Measurements from ENCODE around the gene CCDC93. TPM values are rescaled to one million over a fixed set of nuclear protein-coding genes. Genes with fewer than 3 reads are reported as not detected.

CCDC93 gene
- polyA plus RNA-seq, 1 donor (not counting 4 experiments of a cell fraction or from before 2014, with no cell fraction given), result 21.3 TPM

GRCh38 chr2:118062048-118062447 lies 48.2 kb upstream of the CCDC93 start:
- DNase-seq (ENCODE audit: low read depth, low spot score) (no peak), FAIRE-seq (no peak)
- Histone ChIP-seq H3K4me2 (ENCODE audit: control insufficient read depth, extremely low read depth, insufficient read depth, low read depth, low read length) (no peak overlapping the region), H4K20me1 (ENCODE audit: control insufficient read depth, extremely low read depth, insufficient read depth, low read length) (no peaks in the 10 kb centered on the region), H3K4me3 (ENCODE audit: control insufficient read depth in 2 of 3, extremely low read depth in 1 of 3, insufficient read depth in 2 of 3, low read depth in 1 of 3, low read length in 3 of 3) (no peak overlapping the region), H3K9ac (ENCODE audit: control insufficient read depth, extremely low read depth, insufficient read depth, low read length) (no peak overlapping the region), H3K79me2 (ENCODE audit: control insufficient read depth, insufficient read depth, low read length) (no peaks in the 10 kb centered on the region), H3K27ac (ENCODE audit: control insufficient read depth, insufficient read depth, low read length) (no peak overlapping the region), H3K27me3 (ENCODE audit: control insufficient read depth, extremely low read depth, insufficient read depth, low read length) (no peaks in the 10 kb centered on the region), H3K9me3 (ENCODE audit: control insufficient read depth, low read depth, low read length) (no peaks in the 10 kb centered on the region), H3K9me1 (ENCODE audit: control insufficient read depth, extremely low read depth, insufficient read depth, low read length) (no peaks in the 10 kb centered on the region), H3K36me3 (ENCODE audit: control insufficient read depth in 2 of 2, extremely low read depth in 1 of 2, insufficient read depth in 2 of 2, low read length in 2 of 2) (no peaks in the 10 kb centered on the region), H3K4me1 (ENCODE audit: control insufficient read depth, extremely low read depth, insufficient read depth, low read length) (no peaks in the 10 kb centered on the region), H2AFZ (ENCODE audit: control insufficient read depth, low read length) (no peak overlapping the region)
- dilution Hi-C loops (cut with MboI; ENCODE audit: extremely low pct_ligation_motif_present, low sequenced_read_pairs), result no loop called here
- no peak for TF ChIP-seq EZH2 (IDR thresholded peaks at IDR 0.05; ENCODE audit: low read length)
- TF ChIP-seq, protein P1, sequence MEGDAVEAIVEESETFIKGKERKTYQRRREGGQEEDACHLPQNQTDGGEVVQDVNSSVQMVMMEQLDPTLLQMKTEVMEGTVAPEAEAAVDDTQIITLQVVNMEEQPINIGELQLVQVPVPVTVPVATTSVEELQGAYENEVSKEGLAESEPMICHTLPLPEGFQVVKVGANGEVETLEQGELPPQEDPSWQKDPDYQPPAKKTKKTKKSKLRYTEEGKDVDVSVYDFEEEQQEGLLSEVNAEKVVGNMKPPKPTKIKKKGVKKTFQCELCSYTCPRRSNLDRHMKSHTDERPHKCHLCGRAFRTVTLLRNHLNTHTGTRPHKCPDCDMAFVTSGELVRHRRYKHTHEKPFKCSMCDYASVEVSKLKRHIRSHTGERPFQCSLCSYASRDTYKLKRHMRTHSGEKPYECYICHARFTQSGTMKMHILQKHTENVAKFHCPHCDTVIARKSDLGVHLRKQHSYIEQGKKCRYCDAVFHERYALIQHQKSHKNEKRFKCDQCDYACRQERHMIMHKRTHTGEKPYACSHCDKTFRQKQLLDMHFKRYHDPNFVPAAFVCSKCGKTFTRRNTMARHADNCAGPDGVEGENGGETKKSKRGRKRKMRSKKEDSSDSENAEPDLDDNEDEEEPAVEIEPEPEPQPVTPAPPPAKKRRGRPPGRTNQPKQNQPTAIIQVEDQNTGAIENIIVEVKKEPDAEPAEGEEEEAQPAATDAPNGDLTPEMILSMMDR (optimal IDR thresholded peaks at IDR 0.05 in 1 of 3, IDR thresholded peaks at IDR 0.05 in 1 of 3, conservative IDR thresholded peaks at IDR 0.05 in 1 of 3; ENCODE audit: extremely low read depth in 1 of 3, insufficient read depth in 2 of 3, low read length in 3 of 3), result no peak

DNA sequence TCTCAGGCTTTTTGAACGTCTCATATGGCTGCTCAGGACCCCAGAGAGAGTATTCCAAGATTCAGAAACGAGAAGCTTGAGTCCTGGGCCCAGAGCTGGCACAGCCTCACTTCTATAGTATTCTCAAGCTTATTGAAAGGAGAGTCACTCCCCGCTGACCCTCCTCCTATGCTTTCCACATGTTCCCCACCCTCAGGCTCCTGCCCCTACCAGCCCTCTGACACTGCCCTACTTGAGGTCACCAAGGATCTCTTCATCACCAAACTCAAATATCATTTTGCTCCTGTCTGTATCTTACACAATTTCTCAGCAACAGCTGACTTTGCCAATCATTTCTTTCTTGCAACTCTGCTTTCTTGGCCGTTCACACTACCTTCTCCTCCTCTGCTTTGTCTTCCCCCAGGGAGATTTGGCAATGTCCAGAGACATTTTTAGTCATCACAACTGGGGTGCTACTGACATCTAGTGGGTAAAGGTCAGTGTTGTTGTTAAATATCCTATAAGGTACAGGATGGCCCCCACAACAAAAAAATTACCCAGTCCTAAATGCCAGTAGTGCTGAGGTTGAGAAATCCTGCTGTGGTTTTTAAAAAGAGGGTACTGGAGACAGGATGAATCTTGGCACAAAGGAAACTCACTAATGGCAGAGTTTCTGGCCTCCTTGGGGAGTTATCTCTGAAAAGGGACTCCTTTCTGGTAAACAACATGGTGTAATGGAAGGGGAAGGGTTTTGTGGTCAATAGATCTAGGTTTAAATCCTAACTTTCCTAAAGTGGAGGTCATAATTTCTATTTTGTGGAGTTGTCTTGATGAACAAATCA lies 47.5 kb upstream of the CCDC93 start:
- H3K4me1 ChIP-seq (ENCODE audit: control insufficient read depth, extremely low read depth, insufficient read depth, low read length), result no peaks in the 10 kb centered on the region
- TF ChIP-seq, protein P1 (optimal IDR thresholded peaks at IDR 0.05 in 1 of 3, IDR thresholded peaks at IDR 0.05 in 1 of 3, conservative IDR thresholded peaks at IDR 0.05 in 1 of 3; ENCODE audit: extremely low read depth in 1 of 3, insufficient read depth in 2 of 3, low read length in 3 of 3), result peak; percentile 36 to 52 (median 40)
- TF ChIP-seq EZH2 (IDR thresholded peaks at IDR 0.05; ENCODE audit: low read length), result no peak
- no peak overlapping the region for H3K4me2 ChIP-seq (ENCODE audit: control insufficient read depth, extremely low read depth, insufficient read depth, low read depth, low read length)
- no peak overlapping the region for H3K27ac ChIP-seq (ENCODE audit: control insufficient read depth, insufficient read depth, low read length)
- no peaks in the 10 kb centered on the region for H3K9me3 ChIP-seq (ENCODE audit: control insufficient read depth, low read depth, low read length)
- H3K27me3 ChIP-seq (ENCODE audit: control insufficient read depth, extremely low read depth, insufficient read depth, low read length), result no peaks in the 10 kb centered on the region
- no peaks in the 10 kb centered on the region for H3K79me2 ChIP-seq (ENCODE audit: control insufficient read depth, insufficient read depth, low read length)
- no peaks in the 10 kb centered on the region for H3K36me3 ChIP-seq (ENCODE audit: control insufficient read depth in 2 of 2, extremely low read depth in 1 of 2, insufficient read depth in 2 of 2, low read length in 2 of 2)
- H3K9ac ChIP-seq (ENCODE audit: control insufficient read depth, extremely low read depth, insufficient read depth, low read length), result no peak overlapping the region
- H3K4me3 ChIP-seq (ENCODE audit: control insufficient read depth in 2 of 3, extremely low read depth in 1 of 3, insufficient read depth in 2 of 3, low read depth in 1 of 3, low read length in 3 of 3), result no peak overlapping the region
- H4K20me1 ChIP-seq (ENCODE audit: control insufficient read depth, extremely low read depth, insufficient read depth, low read length), result no peaks in the 10 kb centered on the region
- H2AFZ ChIP-seq (ENCODE audit: control insufficient read depth, low read length), result no peak overlapping the region
- no peaks in the 10 kb centered on the region for H3K9me1 ChIP-seq (ENCODE audit: control insufficient read depth, extremely low read depth, insufficient read depth, low read length)
- FAIRE-seq, result peak; percentile 79
- dilution Hi-C loops (cut with MboI; ENCODE audit: extremely low pct_ligation_motif_present, low sequenced_read_pairs), result no loop called here
- DNase-seq (ENCODE audit: low read depth, low spot score), result no peak
